Measurements from ENCODE around the gene TPPP3. TPM values are rescaled to one million over a fixed set of nuclear protein-coding genes. Genes with fewer than 3 reads are reported as not detected.
"Not testable (repeated sequence)": the region's sequence is repeated elsewhere in the genome, so short reads cannot be mapped to it uniquely, and the experiment has no call there.

The TPPP3 gene
- total RNA-seq, 1 experiment from 2014 or later, result 0.55 TPM

- DNase-seq (ENCODE audit: low read depth, low spot score), result no peak
- in situ Hi-C loops (cut with HindIII; ENCODE audit: low pct_unique_long_range_greater_than_20kb, low sequenced_read_pairs), result no loop called here
These were observed 35.9 kb upstream of the TPPP3 start for GRCh38 chr16:67429053-67429798.

GRCh38 chr16:67428146-67428731, 34.9 kb upstream of the TPPP3 start:
- DNase-seq (ENCODE audit: low read depth, low spot score), result peak; percentile 79
- in situ Hi-C loops (cut with HindIII; ENCODE audit: low pct_unique_long_range_greater_than_20kb, low sequenced_read_pairs), result no loop called here

GRCh38 chr16:67426950-67427349, 33.7 kb upstream of the TPPP3 start:
- DNase-seq (ENCODE audit: low read depth, low spot score), result no peak
- in situ Hi-C loops (cut with HindIII; ENCODE audit: low pct_unique_long_range_greater_than_20kb, low sequenced_read_pairs), result no loop called here

- no peak for DNase-seq (ENCODE audit: low read depth, low spot score)
- in situ Hi-C loops (cut with HindIII; ENCODE audit: low pct_unique_long_range_greater_than_20kb, low sequenced_read_pairs), result no loop called here
These were observed 32.7 kb upstream of the TPPP3 start for GRCh38 chr16:67426022-67426421.

GRCh38 chr16:67425580-67425979, 32.3 kb upstream of the TPPP3 start:
- no peak for DNase-seq (ENCODE audit: low read depth, low spot score)
- in situ Hi-C loops (cut with HindIII; ENCODE audit: low pct_unique_long_range_greater_than_20kb, low sequenced_read_pairs), result no loop called here

GRCh38 chr16:67425061-67425460, 31.8 kb upstream of the TPPP3 start:
- in situ Hi-C loops (cut with HindIII; ENCODE audit: low pct_unique_long_range_greater_than_20kb, low sequenced_read_pairs), result no loop called here
- no peak for DNase-seq (ENCODE audit: low read depth, low spot score)

- in situ Hi-C loops (cut with HindIII; ENCODE audit: low pct_unique_long_range_greater_than_20kb, low sequenced_read_pairs), result no loop called here
- DNase-seq (ENCODE audit: low read depth, low spot score), result no peak
These were observed 30.9 kb upstream of the TPPP3 start for GRCh38 chr16:67424261-67424615.

- in situ Hi-C loops (cut with HindIII; ENCODE audit: low pct_unique_long_range_greater_than_20kb, low sequenced_read_pairs), result no loop called here
- no peak for DNase-seq (ENCODE audit: low read depth, low spot score)
These were observed 30.4 kb upstream of the TPPP3 start for GRCh38 chr16:67423611-67424260.

- in situ Hi-C loops (cut with HindIII; ENCODE audit: low pct_unique_long_range_greater_than_20kb, low sequenced_read_pairs), result no loop called here
- no peak for DNase-seq (ENCODE audit: low read depth, low spot score)
These were observed 29.7 kb upstream of the TPPP3 start for GRCh38 chr16:67423015-67423414.

- in situ Hi-C loops (cut with HindIII; ENCODE audit: low pct_unique_long_range_greater_than_20kb, low sequenced_read_pairs), result no loop called here
These were observed 27.7 kb upstream of the TPPP3 start for GRCh38 chr16:67421030-67421429.

GRCh38 chr16:67419931-67420330, 26.6 kb upstream of the TPPP3 start:
- no peak for DNase-seq (ENCODE audit: low read depth, low spot score)
- in situ Hi-C loops (cut with HindIII; ENCODE audit: low pct_unique_long_range_greater_than_20kb, low sequenced_read_pairs), result no loop called here

More at GRCh38 chr16:67421030-67421429, 27.7 kb upstream of the TPPP3 start:
- DNase-seq (ENCODE audit: low read depth, low spot score), result no peak

- in situ Hi-C loops (cut with HindIII; ENCODE audit: low pct_unique_long_range_greater_than_20kb, low sequenced_read_pairs), result no loop called here
- DNase-seq (ENCODE audit: low read depth, low spot score), result no peak
These were observed 26.2 kb upstream of the TPPP3 start for GRCh38 chr16:67419502-67419901.

GRCh38 chr16:67417333-67418061, 24.2 kb upstream of the TPPP3 start:
- in situ Hi-C loops (cut with HindIII; ENCODE audit: low pct_unique_long_range_greater_than_20kb, low sequenced_read_pairs), result no loop called here
- no peak for DNase-seq (ENCODE audit: low read depth, low spot score)

GRCh38 chr16:67415872-67416793, 22.8 kb upstream of the TPPP3 start, which contains the start of gene ZDHHC1:
Gene ZDHHC1, minus strand, starts transcription at chr16:67416477. Its CDS starts 8,702 bp downstream, at chr16:67407775.
- in situ Hi-C loops (cut with HindIII; ENCODE audit: low pct_unique_long_range_greater_than_20kb, low sequenced_read_pairs), result no loop called here
- DNase-seq (ENCODE audit: low read depth, low spot score), result peak; percentile 54

GRCh38 chr16:67415421-67415820, 22.1 kb upstream of the TPPP3 start:
- in situ Hi-C loops (cut with HindIII; ENCODE audit: low pct_unique_long_range_greater_than_20kb, low sequenced_read_pairs); DNase-seq (ENCODE audit: low read depth, low spot score): not testable (repeated sequence)

- in situ Hi-C loops (cut with HindIII; ENCODE audit: low pct_unique_long_range_greater_than_20kb, low sequenced_read_pairs), result no loop called here
- no peak for DNase-seq (ENCODE audit: low read depth, low spot score)
These were observed 20.9 kb upstream of the TPPP3 start for GRCh38 chr16:67413978-67414911.
